Left lung (tissue), 10 donors: ENCODE measurements around the gene TGFBI. TPM values are rescaled to one million over a fixed set of nuclear protein-coding genes. Genes with fewer than 3 reads are reported as not detected.

Source experiments
- ATAC-seq: fragments of 200-7000 bp; cut with Tn5 transposase; one replicate; pipeline ENCODE4 v1.9.1; 2020; ENCODE audit warnings: moderate library complexity
- DNase-seq, 4 donors: peaks; one replicate each; pipeline ENCODE4 v3.0.0-alpha.2; 2013 to 2020
- H3K27ac ChIP-seq, 2 donors: fragments of 200-600 bp; sonication (generic) in 1 of 2; one replicate each; pipeline versions ENCODE4 v1.5.0 to v1.8.0; 2020 to 2021
- H3K27me3 ChIP-seq, 2 donors: fragments of 200-600 bp; sonication (generic) in 1 of 2; one replicate each; pipeline versions ENCODE4 v1.5.0 to v1.8.0; 2020 to 2021
- H3K36me3 ChIP-seq, 2 donors: fragments of 200-600 bp; sonication (generic) in 1 of 2; one replicate each; pipeline versions ENCODE4 v1.5.0 to v1.8.0; 2020 to 2021
- H3K4me1 ChIP-seq, 2 donors: fragments of 200-600 bp; one replicate each; pipeline ENCODE4 v1.8.0; 2021
- H3K4me3 ChIP-seq, 2 donors: fragments of 200-600 bp; sonication (generic) in 1 of 2; one replicate each; pipeline versions ENCODE4 v1.5.0 to v1.8.0; 2020 to 2021; ENCODE audit warnings: mild to moderate bottlenecking in 1 of 2
- H3K9me3 ChIP-seq, 2 donors: fragments of 200-600 bp; sonication (generic) in 1 of 2; one replicate each; pipeline versions ENCODE4 v1.5.0 to v1.8.0; 2020 to 2021
- CTCF ChIP-seq, 2 donors: fragments of 200-600 bp; sonication (generic) in 1 of 2; IDR thresholded peaks; one replicate each; pipeline versions ENCODE4 v1.5.0 to v1.8.0; 2021; ENCODE audit warnings: antibody characterized with exemption in 2 of 2
- intact Hi-C, 2 donors: fragments of 100-400 bp; cut with DNase I; formaldehyde crosslinking; loops; one replicate each; pipeline versions ENCODE4 v1.11.2 to v1.14.2; 2022
- polyA plus RNA-seq, 6 donors: library from polyadenylated mRNA; unstranded; fragments of 120-200 nt; gene quantifications; one replicate each; pipeline ENCODE4 v1.2.1, GENCODE V29; 2013; ENCODE audit not compliant: insufficient read length in 6 of 6
- total RNA-seq, 2 donors: library from RNA; stranded (reverse); fragmentation: NEBNext Ultra II Directional; extraction: Animal tissue kit (Norgen Biotek cat#: 25700); gene quantifications; one replicate each; pipeline ENCODE4 v1.2.1, GENCODE V29; 2021
- donor health status: DM: no; HTN: yes; CAD: no.
- donor health status: DM: no; HTN: no; CAD: no.

The TGFBI gene
- total and polyA plus RNA-seq, 8 donors: 124 to 222 (median 146) TPM

GRCh38 chr5:136086783-136087566 lies 58.2 kb downstream of the TGFBI start:
- ATAC-seq: no peak
- Histone ChIP-seq H3K36me3 (no peaks in the 10 kb centered on the region), H3K27ac (no peak overlapping the region), H3K4me3 (no peak overlapping the region), H3K27me3 (peaks cover 0 to 5% of the 10 kb centered on the region in 2 donors), H3K9me3 (no peaks in the 10 kb centered on the region), H3K4me1 (peaks cover 9 to 18% of the 10 kb centered on the region in 2 donors)
- no peak for TF ChIP-seq CTCF (IDR thresholded peaks at IDR 0.05)
- DNase-seq: no peak
- intact Hi-C loops: no loop called here

- peak overlapping the region; percentile 46 to 60 for H3K27ac ChIP-seq
- intact Hi-C loops: no loop called here
- DNase-seq: peak in 3 of 4 donors; percentile 55 to 80 (median 70)
These were observed 59.4 kb downstream of the TGFBI start for GRCh38 chr5:136087961-136088871.

GRCh38 chr5:136089791-136090190 lies 61.0 kb downstream of the TGFBI start:
- DNase-seq: no peak
- intact Hi-C loops: no loop called here
- Histone ChIP-seq H3K27ac (no peak overlapping the region), H3K4me1 (peaks cover 10 to 18% of the 10 kb centered on the region in 2 donors), H3K36me3 (no peaks in the 10 kb centered on the region), H3K27me3 (peaks cover 0 to 4% of the 10 kb centered on the region in 2 donors), H3K4me3 (no peak overlapping the region), H3K9me3 (no peaks in the 10 kb centered on the region)
- TF ChIP-seq CTCF (IDR thresholded peaks at IDR 0.05): no peak
- no peak for ATAC-seq

More at GRCh38 chr5:136087961-136088871, 59.4 kb downstream of the TGFBI start:
- H3K4me3 ChIP-seq: no peak overlapping the region
- H3K9me3 ChIP-seq: no peaks in the 10 kb centered on the region
- no peak for TF ChIP-seq CTCF (IDR thresholded peaks at IDR 0.05)
- no peaks in the 10 kb centered on the region for H3K27me3 ChIP-seq
- H3K4me1 ChIP-seq: peaks cover 9 to 18% of the 10 kb centered on the region in 2 donors
- ATAC-seq: peak; percentile 92
- no peaks in the 10 kb centered on the region for H3K36me3 ChIP-seq

DNA sequence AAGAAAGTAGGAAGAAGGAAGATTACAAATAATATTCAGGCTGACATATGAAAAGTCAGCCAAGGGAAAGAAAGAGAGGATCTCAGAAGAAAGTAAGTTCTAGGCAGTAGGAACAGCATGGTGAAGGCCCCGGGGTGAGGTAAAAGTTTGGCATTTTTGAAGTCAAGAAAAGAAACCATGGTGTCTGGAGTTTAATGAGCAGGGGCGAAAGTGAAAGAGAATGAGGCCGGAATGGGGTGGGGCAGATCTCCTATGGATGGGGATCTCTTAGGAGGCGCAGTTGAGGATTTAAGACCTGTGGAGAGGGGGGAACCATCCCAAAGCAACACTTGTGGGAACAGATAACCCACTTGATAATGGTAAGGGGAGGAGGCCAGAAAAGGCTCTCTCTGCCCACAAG lies 61.5 kb downstream of the TGFBI start:
- no peak for TF ChIP-seq CTCF (IDR thresholded peaks at IDR 0.05)
- H3K4me3 ChIP-seq: no peak overlapping the region
- H3K27ac ChIP-seq: no peak overlapping the region
- no peaks in the 10 kb centered on the region for H3K9me3 ChIP-seq
- H3K27me3 ChIP-seq: peaks cover 0 to 4% of the 10 kb centered on the region in 2 donors
- intact Hi-C loops: no loop called here
- no peak for DNase-seq
- peaks cover 12 to 18% of the 10 kb centered on the region in 2 donors for H3K4me1 ChIP-seq
- ATAC-seq: no peak
- no peaks in the 10 kb centered on the region for H3K36me3 ChIP-seq
